GM13976 (cell line): Measurements from ENCODE around the gene SEC14L5.

ENCODE experiments used
- DNase-seq: peaks from one replicate; pipeline ENCODE4 v3.0.0; 2012; ENCODE audit warnings: low spot score
- in situ Hi-C: fragments of 300-500 bp; cut with MboI; formaldehyde crosslinking; loops from one replicate; pipeline ENCODE4 v1.12.0; 2022; ENCODE audit warnings: low sequenced_read_pairs, mixed read lengths, inconsistent platforms; ENCODE audit not compliant: unreplicated experiment
- TF ChIP-seq, protein P1 (sequence below): IDR thresholded peaks from 2 replicates; pipeline ENCODE4 v1.5.1; 2012; ENCODE audit warnings: borderline replicate concordance, mild to moderate bottlenecking; ENCODE audit not compliant: insufficient read depth; ENCODE audit errors: extremely low read depth, missing control alignments, control extremely low read depth

SEC14L5 gene

DNA sequence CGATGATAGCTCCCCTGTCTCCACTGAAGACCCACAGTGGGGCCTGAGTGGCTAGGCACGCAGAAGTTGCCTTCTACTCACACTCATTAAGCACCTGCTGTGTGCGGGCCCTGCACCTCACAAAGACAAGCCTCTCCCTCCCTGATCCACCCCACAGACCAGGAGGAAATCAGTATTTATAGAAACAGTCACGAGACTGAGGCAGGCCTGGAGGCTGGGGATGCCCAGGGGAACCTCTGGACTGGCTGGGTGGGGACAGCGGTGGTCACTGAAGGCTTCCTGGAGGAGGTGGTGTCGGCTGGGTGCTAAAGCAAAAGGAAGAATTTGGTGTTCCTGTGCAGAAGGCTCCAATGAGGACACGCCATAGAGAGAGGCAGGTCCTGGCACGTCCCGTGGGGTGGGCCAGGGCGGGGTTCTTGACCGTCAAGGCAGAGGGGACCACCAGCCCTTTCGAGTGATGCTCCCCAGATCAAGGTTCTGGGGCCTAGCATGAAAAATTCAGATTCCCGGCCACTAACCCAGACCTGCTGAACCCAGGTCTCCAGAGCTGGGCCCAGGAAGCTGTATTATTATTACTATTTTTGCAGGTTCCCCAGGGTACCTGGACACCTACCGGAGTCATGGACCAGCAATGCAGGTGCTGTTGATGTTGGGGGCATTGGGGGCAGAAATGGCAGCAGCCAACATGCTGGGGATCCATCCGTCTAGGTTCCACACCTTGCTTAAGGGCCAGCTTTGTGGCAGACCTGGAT lies 44.2 kb upstream of the SEC14L5 start:
- no peak for DNase-seq
- in situ Hi-C loops: no loop called here
- TF ChIP-seq, protein P1, sequence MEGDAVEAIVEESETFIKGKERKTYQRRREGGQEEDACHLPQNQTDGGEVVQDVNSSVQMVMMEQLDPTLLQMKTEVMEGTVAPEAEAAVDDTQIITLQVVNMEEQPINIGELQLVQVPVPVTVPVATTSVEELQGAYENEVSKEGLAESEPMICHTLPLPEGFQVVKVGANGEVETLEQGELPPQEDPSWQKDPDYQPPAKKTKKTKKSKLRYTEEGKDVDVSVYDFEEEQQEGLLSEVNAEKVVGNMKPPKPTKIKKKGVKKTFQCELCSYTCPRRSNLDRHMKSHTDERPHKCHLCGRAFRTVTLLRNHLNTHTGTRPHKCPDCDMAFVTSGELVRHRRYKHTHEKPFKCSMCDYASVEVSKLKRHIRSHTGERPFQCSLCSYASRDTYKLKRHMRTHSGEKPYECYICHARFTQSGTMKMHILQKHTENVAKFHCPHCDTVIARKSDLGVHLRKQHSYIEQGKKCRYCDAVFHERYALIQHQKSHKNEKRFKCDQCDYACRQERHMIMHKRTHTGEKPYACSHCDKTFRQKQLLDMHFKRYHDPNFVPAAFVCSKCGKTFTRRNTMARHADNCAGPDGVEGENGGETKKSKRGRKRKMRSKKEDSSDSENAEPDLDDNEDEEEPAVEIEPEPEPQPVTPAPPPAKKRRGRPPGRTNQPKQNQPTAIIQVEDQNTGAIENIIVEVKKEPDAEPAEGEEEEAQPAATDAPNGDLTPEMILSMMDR: no peak

DNA sequence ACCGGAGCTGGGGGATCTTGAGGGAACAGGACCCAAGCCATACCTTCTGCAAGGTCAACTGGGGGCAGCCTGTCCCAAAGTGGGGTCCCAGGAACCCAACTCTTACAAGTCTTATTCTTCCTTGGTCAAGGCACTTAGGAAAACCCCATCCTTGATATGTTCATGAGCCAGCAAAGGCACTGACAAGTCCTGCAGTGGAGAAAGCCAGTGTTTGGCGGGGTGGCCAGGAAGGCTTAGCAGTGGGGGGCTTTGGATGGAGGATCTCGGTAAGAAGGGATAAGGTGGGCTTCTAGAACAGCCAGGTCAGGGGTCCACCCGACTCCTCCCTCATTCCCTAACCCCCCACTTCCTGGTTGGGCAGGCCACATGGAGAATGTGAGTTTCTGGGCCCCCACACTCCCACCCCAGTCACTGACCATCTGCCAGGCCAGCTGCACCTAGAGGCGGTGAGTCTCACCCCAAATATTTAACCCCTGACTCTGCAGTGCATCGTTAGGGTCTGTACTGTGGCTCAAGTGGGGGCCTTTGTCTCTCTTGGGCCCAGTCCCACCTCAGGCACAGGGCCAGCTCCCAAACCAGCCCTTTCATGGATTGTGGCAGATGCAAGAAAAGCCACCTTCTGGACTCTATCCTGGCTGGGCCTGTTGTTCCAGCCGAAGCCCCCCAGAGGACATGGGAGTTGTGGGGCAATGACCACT lies 43.5 kb upstream of the SEC14L5 start:
- in situ Hi-C loops: no loop called here
- DNase-seq: no peak
- TF ChIP-seq, protein P1: no peak

- TF ChIP-seq, protein P1: no peak
- in situ Hi-C loops: no loop called here
- DNase-seq: no peak
Measured at GRCh38 chr16:4915226-4915761, 42.8 kb upstream of the SEC14L5 start.

GRCh38 chr16:4917117-4917516 lies 41.0 kb upstream of the SEC14L5 start:
- TF ChIP-seq, protein P1: no peak
- in situ Hi-C loops: no loop called here
- DNase-seq: no peak

DNA sequence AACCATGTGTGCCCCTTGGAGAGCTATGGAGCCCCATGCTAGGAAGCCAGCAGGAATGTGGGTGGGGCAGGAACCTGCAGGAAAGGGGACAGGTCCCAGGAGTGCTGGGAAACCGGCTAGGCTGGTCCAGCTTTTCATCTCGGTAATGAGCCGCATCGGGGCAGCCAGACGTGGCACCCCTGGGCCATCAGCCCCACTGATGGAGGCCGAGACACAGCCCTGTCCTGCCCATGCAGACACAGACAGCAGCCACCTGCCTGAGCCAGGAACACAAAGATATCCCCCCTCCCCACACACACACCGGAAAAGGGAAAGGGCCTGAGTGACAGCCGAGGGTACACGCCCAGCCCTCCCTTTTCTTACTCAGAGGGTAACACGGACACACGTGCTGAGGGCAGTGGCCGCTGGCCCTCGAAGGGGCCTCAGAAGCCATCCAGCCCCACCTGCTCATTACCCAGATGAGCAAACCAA lies 39.3 kb upstream of the SEC14L5 start:
- no peak for DNase-seq
- in situ Hi-C loops: no loop called here
- TF ChIP-seq, protein P1: no peak

- in situ Hi-C loops: no loop called here
- TF ChIP-seq, protein P1: no peak
- DNase-seq: no peak
Measured at GRCh38 chr16:4920826-4921225, 37.3 kb upstream of the SEC14L5 start.
